A673 (cell line): ENCODE data around the gene RNFT2.

Experiments used
- EZH2 ChIP-seq: fragments of 200-600 bp; sonication (generic); IDR thresholded peaks from 2 replicates; pipeline ENCODE4 v1.6.1; 2017; ENCODE audit warnings: borderline replicate concordance, low read depth, mild to moderate bottlenecking, mixed read lengths, antibody characterized with exemption, low read length; ENCODE audit not compliant: poor library complexity, severe bottlenecking
- TF ChIP-seq, protein P1 (sequence below): fragments of 300-800, 200-600 bp; sonication (generic); conservative IDR thresholded peaks from 2 replicates; pipeline ENCODE4 v1.5.1; 2017; ENCODE audit warnings: low read depth, mild to moderate bottlenecking, antibody characterized with exemption, low read length, moderate library complexity, mixed read lengths

DNA sequence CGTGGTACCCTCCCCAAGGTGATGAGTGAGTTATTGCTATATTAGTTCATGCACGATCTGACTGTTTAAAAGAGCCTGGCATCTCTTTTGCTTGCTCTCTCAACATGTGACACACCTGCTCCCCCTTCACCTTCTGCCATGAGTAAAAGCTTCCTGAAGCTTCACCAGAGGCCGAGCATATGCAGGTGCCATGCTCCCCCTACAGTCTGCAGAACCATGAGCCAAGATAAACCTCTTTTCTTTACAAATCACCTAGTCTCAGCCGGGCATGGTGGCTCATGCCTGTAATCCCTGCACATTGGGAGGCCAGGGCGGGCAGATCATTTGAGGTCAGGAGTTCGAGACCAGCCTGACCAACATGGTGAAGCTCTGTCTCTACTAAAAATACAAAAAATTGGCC lies 61.8 kb downstream of the RNFT2 start:
- no peak for TF ChIP-seq EZH2
- TF ChIP-seq, protein P1, sequence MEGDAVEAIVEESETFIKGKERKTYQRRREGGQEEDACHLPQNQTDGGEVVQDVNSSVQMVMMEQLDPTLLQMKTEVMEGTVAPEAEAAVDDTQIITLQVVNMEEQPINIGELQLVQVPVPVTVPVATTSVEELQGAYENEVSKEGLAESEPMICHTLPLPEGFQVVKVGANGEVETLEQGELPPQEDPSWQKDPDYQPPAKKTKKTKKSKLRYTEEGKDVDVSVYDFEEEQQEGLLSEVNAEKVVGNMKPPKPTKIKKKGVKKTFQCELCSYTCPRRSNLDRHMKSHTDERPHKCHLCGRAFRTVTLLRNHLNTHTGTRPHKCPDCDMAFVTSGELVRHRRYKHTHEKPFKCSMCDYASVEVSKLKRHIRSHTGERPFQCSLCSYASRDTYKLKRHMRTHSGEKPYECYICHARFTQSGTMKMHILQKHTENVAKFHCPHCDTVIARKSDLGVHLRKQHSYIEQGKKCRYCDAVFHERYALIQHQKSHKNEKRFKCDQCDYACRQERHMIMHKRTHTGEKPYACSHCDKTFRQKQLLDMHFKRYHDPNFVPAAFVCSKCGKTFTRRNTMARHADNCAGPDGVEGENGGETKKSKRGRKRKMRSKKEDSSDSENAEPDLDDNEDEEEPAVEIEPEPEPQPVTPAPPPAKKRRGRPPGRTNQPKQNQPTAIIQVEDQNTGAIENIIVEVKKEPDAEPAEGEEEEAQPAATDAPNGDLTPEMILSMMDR, result no peak
